ENCODE results near the gene ODAPH.
"Not testable (repeated sequence)": the region's sequence is repeated elsewhere in the genome, so short reads cannot be mapped to it uniquely, and the experiment has no call there.

The ODAPH gene

DNA sequence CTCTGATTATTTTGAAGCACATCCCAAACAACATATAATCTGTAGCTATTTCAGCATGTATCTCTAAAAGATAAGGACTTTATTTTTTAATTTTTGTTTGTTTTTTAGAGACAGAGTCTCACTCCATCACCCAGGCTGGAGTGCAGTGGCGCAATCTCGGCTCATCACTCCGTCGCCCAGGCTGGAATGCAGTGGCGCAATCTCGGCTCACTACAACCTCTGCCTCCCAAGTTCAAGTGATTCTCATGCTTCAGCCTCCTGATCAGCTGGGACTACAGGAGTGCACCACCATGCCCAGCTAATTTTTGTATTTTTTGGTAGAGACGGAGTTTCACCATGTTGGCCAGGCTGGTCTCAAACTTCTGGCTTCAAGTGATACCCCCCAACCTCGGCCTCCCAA is 11.6 kb upstream of the ODAPH start:
- not testable (repeated sequence) for FAIRE-seq

DNA sequence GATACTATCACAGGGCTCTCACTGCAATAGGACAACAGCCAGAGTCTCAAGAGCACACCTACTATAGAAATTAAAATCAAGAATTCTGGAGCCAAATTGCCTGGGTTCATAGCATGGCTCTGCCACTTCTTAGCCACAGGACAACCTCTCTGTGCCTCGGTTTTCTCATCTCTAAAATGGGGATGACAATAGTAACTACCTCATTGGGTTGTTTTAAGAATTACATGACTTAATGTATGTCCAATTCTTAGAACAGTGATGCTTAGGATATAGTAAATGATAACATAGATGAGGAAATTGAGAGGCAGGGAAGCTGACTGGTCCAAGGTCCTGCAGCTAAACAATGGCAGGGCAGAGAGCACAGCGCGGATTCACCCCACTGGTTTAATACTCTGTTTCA is 11.0 kb upstream of the ODAPH start:
- FAIRE-seq = no peak
- DNase-seq (ENCODE audit: insufficient read length, low spot score) = no peak

More for the DNA sequence above, 11.6 kb upstream of the ODAPH start:
- not testable (repeated sequence) for DNase-seq (ENCODE audit: insufficient read length, low spot score)

DNA sequence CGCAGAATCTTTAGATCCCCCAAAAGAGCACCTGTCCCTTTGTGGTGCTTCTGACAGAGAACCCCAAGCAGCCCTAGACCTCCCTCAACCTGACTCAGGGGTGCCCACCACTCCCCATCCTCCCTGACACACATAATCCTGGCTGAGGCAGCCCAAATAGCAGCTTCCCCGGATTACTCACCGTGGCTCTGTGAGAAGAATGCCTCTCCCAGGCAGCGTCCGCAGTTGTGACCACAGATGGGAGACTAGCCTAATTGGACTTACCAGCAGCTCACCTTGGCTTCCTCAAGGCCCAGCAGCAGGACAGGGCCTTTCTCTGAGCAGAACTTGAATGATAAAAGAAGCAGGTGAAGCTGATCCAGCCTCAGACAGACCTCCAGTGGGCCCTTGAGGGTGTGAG is 10.3 kb upstream of the ODAPH start:
- DNase-seq (ENCODE audit: insufficient read length, low spot score) (no peak), FAIRE-seq (no peak)

DNA sequence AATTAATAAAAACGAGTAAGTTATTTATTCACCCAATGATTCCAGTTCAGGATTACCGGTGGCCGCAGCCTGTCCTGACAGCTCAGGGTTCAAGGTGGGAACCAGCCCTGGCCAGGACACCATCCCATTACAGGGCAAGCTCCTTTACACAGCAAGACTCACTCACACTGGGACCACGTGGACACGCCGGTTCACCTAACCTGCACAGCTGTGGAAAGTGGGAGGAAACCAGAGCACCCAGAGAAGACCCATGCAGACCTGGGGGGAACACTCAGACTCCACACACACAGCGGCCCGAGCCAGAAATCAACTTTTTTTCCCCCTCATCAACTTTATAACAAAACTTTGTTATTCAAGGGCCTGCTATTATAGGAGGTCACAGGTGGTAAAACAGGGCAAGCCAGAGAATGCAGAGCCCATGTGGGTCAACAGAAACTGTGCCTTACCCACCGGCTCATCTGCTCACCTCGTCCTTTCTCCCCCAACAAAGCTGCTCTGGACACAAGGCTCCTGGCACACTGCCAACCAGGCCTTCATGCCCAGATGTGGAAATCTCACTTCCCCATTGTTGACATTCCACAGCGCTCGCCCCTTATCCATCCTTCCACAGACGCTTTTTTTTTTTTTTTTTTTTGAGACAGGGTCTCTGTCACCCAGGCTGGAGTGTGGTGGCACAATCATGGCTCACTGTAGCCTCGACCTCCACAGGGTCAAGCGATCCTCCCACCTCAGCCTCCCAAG is 8.0 kb upstream of the ODAPH start:
- no peak for FAIRE-seq
- no peak for DNase-seq (ENCODE audit: insufficient read length, low spot score)

DNA sequence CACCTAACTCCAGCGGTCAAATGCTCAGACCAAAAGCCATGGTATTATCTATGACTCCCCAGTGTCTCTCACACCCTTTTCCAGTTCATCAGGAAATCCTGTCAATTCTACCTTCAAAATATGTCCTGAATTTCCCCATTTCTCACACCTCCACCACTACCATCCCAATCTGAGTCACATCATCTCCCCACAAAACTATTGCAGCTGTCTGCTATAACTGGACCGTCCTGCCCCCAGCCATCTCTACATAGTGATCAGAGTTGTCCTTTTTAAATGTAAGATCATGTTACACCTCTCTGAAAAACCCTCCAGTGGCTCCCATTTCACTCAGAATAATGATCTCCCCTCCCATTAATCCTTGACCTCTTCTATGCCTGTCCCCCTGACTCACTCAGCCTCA is 6.8 kb upstream of the ODAPH start:
- no peak for FAIRE-seq

DNA sequence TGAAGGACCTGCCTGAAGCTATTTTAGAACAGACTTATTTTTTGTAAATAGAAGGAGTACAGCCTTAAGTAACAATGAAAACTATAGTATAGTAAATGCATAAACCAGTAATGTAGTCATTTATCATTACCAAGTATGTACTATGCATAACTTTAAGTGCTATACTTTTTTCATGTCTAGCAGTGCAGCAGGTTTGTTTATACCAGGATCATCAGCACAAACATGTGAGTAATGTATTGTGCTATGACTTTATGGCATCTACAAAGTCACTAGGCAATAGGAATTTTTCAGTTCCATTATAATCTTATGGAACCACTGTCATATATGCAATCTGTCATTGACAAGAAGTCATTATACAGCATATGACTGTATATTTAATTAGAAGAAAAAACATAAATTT is 3.4 kb upstream of the ODAPH start:
- FAIRE-seq (no peak), DNase-seq (ENCODE audit: insufficient read length, low spot score) (no peak)

More for the DNA sequence above, 6.8 kb upstream of the ODAPH start:
- no peak for DNase-seq (ENCODE audit: insufficient read length, low spot score)

DNA sequence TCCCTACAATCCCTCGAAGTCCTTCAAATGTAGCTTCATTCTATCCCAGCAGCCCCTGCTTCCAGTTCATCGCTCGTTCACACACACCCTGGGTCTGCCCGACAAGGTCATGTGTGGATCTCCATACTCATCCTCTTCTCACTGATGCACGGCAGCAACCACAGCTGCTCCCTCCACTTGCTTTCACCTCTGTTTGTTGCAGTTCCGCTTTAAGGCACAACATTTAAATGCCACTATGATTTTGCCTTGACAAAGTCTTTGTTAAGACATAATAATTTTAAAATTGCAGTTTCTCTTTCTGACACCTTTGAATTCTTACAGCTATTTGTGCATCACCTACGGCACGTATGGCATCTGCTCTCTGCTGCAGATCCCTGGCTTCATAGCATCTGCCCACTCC is 1.8 kb downstream of the ODAPH start:
- no peak for FAIRE-seq

DNA sequence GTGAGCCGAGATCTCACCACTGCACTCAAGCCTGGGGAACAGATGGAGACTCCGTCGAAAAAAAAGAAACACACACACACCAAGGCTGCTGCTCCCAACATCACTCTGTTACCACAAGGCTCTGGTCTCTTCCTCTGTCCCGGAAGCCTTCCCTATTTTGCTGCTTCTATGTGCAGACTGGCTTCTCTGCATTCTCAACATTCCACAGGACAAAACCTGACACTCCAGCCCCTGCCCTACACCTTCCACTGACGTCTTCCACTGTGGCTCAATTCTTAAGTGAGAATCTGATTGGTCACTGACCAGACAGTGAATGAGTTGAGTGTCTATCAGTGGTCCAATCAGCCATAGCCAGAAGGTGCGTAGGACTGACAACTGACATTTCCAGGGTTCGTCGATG is 5.9 kb downstream of the ODAPH start:
- FAIRE-seq (no peak), DNase-seq (ENCODE audit: insufficient read length, low spot score) (peak; percentile 9)

More for the DNA sequence above, 1.8 kb downstream of the ODAPH start:
- no peak for DNase-seq (ENCODE audit: insufficient read length, low spot score)

DNA sequence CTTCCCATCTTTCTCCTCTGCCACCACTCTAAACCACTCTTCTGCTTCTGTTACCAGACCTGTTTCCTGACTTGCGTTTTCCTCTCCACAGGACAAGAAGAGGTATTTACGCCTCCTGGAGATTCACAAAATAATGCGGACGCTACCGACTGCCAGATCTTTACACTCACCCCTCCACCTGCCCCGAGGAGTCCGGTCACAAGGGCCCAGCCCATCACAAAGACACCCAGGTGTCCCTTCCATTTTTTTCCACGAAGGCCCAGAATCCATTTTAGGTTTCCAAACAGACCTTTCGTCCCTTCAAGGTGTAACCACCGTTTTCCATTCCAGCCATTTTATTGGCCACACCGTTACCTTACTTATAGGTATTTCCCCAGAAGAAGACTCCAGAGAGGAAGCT is 8.2 kb downstream of the ODAPH start:
- DNase-seq (ENCODE audit: insufficient read length, low spot score) = no peak
- no peak for FAIRE-seq

DNA sequence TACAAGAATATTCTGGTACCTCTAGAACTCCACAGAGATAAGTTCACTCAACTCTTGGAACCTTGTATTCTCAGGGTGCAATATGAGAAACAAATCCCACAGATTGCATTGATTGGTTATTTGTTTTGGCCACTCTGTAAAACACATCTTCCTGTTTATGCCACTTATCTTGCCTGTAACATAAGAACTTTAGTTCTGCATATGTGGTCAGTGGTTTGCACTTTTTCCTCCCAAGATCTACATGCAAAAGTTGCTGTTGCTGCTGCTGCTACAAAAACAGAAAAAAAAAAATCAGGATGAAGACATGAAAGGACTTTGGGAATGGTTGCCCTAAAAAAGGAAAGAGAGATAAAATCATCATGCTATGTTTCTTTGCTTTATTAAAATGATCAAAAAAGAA is 9.6 kb downstream of the ODAPH start:
- no peak for FAIRE-seq
- DNase-seq (ENCODE audit: insufficient read length, low spot score) = no peak

DNA sequence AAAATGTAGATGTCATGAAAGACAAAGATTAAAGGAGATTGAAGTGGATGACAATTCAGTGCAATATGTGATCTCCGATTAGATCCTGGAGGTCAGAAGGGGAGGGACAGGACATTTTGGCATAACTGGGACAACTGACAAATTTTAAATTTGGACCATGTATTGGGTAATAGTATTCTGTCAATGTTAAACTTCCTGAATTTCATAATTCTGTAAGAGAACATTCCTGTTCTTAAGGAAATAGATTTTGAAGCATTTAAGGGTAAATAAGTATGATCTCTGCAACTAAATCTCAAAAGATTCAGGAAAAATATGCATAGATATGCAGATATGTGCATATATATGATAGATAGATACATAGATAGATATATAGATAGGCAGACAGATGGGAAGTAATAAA is 11.0 kb downstream of the ODAPH start:
- no peak for FAIRE-seq

DNA sequence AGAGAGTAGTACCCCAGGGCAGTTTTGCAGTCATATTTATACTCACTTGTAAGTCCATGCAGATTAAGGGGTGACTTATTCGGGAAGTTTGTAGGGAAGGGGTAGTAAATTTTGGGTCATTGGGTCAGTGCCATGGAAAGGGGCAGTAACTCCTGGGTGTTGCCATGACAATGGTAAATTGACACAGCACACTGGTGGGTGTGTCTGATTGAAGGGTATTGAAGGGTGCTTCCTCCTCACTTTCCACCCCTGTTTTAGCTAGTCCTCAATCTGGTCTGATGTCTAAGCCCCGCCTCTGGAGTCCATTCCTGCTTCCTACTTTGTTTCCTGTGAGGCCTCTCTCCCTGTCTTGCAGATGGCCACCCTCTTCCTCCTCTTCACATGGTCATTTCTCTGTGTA is 11.9 kb downstream of the ODAPH start:
- DNase-seq (ENCODE audit: insufficient read length, low spot score) (no peak), FAIRE-seq (no peak)

More for the DNA sequence above, 11.0 kb downstream of the ODAPH start:
- no peak for DNase-seq (ENCODE audit: insufficient read length, low spot score)

DNA sequence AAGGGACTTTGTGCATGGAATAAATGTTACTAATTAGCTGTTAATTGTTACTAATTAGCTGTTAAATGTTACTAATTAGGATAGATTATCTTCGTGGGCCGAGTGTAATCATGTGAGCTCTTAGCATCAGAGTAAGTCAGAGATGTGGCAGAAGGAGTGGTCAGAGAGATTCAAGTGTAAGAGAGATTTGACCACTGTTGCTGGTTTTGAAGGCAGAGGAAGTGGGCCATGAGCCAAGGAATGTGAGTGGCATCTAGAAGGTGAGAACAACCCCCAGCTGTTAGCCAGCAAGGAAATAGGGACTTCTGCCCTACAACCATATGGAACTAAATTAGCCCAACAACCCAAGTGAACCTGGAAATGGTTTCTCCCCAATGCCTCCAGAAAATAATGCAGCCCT is 28.2 kb downstream of the ODAPH start:
- DNase-seq (ENCODE audit: insufficient read length, low spot score) = no peak
- FAIRE-seq = no peak

DNA sequence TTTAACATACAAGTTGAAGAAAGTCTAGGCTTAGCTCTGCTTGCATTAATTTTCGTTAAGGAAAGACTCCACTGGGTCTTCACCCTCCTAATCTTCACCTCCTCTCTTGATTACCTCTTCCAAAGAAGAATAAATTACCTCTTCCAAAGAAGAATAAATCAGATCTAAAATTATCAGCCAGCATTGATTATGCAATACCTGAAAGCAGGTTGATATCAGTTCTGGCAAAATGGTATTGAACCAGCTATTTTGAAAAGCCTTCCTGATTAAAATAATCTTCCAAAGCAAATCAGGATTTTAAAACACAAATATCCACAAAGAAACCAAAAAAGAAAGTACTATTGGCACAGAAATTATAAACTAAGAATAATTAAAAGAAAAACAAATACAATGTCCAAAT is 37.5 kb downstream of the ODAPH start:
- DNase-seq (ENCODE audit: insufficient read length, low spot score) = no peak
- FAIRE-seq = no peak

DNA sequence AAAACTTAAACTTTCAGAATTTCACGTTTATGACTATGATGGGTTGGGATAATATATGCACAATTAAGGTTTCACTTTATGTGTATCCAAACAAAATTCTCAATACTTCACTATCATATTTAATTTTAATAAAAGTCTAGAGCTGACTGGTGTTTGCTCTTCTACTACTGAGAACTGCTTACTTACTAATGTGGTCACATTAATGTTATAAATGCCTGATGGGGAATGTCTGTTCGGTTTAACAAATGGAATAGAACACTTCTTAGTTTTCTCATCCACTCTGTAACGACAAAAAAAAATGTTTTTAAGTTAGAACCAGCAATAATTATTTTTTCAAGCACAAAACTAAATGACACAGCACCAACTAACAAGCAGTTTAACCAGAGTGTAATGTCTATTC is 40.2 kb downstream of the ODAPH start:
- no peak for FAIRE-seq
- no peak for DNase-seq (ENCODE audit: insufficient read length, low spot score)

DNA sequence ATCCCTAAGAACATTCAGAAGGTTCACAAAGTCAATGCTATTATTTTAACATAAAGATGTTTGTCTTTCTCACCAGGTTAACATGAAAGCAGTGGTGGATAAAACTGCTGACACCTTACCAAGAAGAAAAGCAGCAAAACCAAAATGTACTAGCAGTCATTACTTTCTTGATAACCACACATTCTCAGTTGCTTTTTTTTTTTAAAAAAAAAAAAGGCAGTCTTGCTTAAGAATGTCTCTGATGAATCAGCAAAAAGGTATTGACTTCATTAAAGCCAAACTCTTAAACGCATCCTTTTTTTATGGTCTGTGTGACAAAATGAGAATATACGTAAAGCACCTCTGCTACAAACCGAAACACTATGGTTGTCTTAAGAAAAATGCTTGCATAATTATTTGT is 42.5 kb downstream of the ODAPH start:
- FAIRE-seq (no peak), DNase-seq (ENCODE audit: insufficient read length, low spot score) (peak; percentile 17)

DNA sequence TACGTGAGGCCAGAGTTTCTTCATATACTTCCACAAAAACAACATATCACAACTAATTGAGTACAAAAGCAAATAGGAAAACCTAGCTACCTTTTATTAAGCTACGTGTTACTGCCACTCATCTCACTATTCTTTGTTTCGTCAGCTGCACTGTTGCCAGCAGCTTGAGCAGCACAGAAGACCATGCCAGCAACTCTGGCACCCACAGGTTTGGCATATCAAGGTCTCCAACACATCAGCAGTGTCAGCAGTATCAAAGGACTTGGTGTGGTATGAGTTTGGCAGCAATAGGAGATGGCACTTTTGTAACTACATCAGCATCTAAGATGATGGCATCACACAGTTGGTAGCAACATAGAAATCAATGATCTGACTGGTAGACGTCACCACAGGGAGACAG is 43.8 kb downstream of the ODAPH start:
- FAIRE-seq (no peak), DNase-seq (ENCODE audit: insufficient read length, low spot score) (no peak)

DNA sequence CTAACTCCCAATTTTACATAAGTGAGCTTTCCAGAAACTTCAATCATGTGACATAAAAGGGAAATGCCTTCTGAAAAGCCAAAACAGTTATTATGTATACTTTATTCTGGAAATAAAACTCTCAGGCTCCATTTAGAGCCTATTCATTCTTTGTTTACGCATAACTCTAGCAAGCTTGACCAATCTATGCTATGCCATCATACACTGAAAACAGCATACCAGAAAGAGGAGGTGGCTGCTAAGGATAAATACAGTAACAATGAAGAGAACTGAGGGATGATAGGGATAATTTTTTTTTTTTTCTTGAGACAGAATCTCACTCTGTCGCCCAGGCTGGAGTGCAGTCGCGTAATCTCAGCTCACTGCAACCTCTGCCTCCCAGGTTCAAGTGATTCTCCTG is 50.1 kb downstream of the ODAPH start:
- DNase-seq (ENCODE audit: insufficient read length, low spot score) (no peak), FAIRE-seq (no peak)

DNA sequence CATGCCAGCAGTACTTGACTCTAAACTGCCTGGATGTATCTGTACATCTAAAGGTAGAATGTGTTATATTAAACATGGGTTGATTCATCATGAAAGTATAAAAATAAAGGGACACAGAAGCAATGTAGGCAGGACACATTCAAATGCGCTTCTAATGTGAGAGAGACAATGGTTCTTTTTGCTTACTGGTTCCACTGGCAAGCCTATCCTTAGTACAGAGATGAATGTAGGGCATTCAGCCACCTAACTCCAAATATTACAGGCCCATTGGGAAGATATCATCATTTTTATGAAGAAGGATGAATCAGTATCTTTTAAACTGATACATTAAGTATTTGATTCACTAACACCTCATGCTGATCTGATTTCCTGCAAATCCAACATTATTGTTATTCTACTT is 56.4 kb downstream of the ODAPH start:
- FAIRE-seq (no peak), DNase-seq (ENCODE audit: insufficient read length, low spot score) (no peak)
